HFFc6 (cell line): ENCODE measurements around the gene SENP2. TPM values are rescaled to one million over a fixed set of nuclear protein-coding genes. Genes with fewer than 3 reads are reported as not detected.
A peak's percentile ranks its signal among the peaks of the same experiment; 100 is the strongest.

ENCODE experiments used
- DNase-seq: peaks from one replicate; pipeline ENCODE4 v3.0.0-alpha.2; 2018
- H3K27ac Mint-ChIP-seq: 2 replicates; pipeline ENCODE4 v1.8.0; 2020; ENCODE audit warnings: mild to moderate bottlenecking, mixed read lengths
- H3K27me3 Mint-ChIP-seq: 2 replicates; pipeline ENCODE4 v1.8.0; 2021; ENCODE audit warnings: mild to moderate bottlenecking, moderate library complexity, mixed read lengths; ENCODE audit not compliant: insufficient read depth
- H3K36me3 Mint-ChIP-seq: 2 replicates; pipeline ENCODE4 v1.8.0; 2021; ENCODE audit warnings: low read depth, mixed read lengths
- H3K4me1 Mint-ChIP-seq: 2 replicates; pipeline ENCODE4 v1.8.0; 2020; ENCODE audit warnings: low read depth, mixed read lengths
- H3K4me3 Mint-ChIP-seq: 2 replicates; pipeline ENCODE4 v1.8.0; 2020; ENCODE audit warnings: mild to moderate bottlenecking, moderate library complexity, mixed read lengths
- H3K9me3 Mint-ChIP-seq: 2 replicates; pipeline ENCODE4 v1.8.0; 2020; ENCODE audit warnings: mild to moderate bottlenecking, mixed read lengths
- CTCF ChIP-seq: fragments of 200-600 bp; sonication (generic); IDR thresholded peaks from 2 replicates; pipeline ENCODE4 v1.5.0; 2021; ENCODE audit warnings: antibody characterized with exemption, mild to moderate bottlenecking
- total RNA-seq, 6 experiments: library from RNA; stranded (reverse); fragmentation: NEBNext Ultra II Directional; extraction: Animal tissue kit (Norgen Biotek cat#: 25700); gene quantifications; 2 replicates in 1 of 6; 3 replicates in 5 of 6; pipeline ENCODE4 v1.2.3, GENCODE V29; 2021

Gene SENP2
- total RNA-seq, 6 experiments from 2014 or later = 38.6 to 47.0 (median 42.7) TPM

GRCh38 chr3:185667574-185667973 lies 81.5 kb downstream of the SENP2 start:
- Mint-ChIP-seq H3K27ac (no peak overlapping the region), H3K4me3 (no peak overlapping the region), H3K4me1 (no peaks in the 10 kb centered on the region), H3K9me3 (no peaks in the 10 kb centered on the region), H3K36me3 (peaks cover 23% of the 10 kb centered on the region), H3K27me3 (peaks cover 2% of the 10 kb centered on the region; the same call in 1 of the 2 replicates)
- TF ChIP-seq CTCF = no peak
- no peak for DNase-seq

GRCh38 chr3:185677146-185677829 lies 91.2 kb downstream of the SENP2 start:
- Mint-ChIP-seq H3K27me3 (no peaks in the 10 kb centered on the region), H3K9me3 (no peaks in the 10 kb centered on the region), H3K4me3 (no peak overlapping the region), H3K36me3 (peaks cover 57% of the 10 kb centered on the region), H3K27ac (peak overlapping the region; percentile 49), H3K4me1 (peaks cover 33% of the 10 kb centered on the region)
- peak; percentile 88 for TF ChIP-seq CTCF
- DNase-seq = peak; percentile 74

GRCh38 chr3:185678027-185678426 lies 91.9 kb downstream of the SENP2 start:
- Mint-ChIP-seq H3K36me3 (peaks cover 60% of the 10 kb centered on the region), H3K4me3 (no peak overlapping the region), H3K27ac (peak overlapping the region; percentile 49; the same call in 1 of the 2 replicates), H3K9me3 (no peaks in the 10 kb centered on the region), H3K4me1 (peaks cover 37% of the 10 kb centered on the region), H3K27me3 (no peaks in the 10 kb centered on the region)
- no peak for TF ChIP-seq CTCF
- DNase-seq = no peak

- H3K27me3 Mint-ChIP-seq = no peaks in the 10 kb centered on the region
- peak overlapping the region; percentile 10; the same call in 1 of the 2 replicates for H3K27ac Mint-ChIP-seq
- H3K36me3 Mint-ChIP-seq = peaks cover 64% of the 10 kb centered on the region
- H3K4me1 Mint-ChIP-seq = peaks cover 43% of the 10 kb centered on the region
- H3K9me3 Mint-ChIP-seq = no peaks in the 10 kb centered on the region
- no peak for DNase-seq
- no peak overlapping the region for H3K4me3 Mint-ChIP-seq
- no peak for TF ChIP-seq CTCF
Measured at GRCh38 chr3:185680231-185680630, 94.1 kb downstream of the SENP2 start.

Other genes with a start within 250 kb of the SENP2 start
- gene MAP3K13, start 223.2 kb upstream of the SENP2 start, total RNA-seq = 10 to 100 TPM; 20.9 to 28.4 (median 25.1) TPM
- gene TMEM41A, start 87.3 kb upstream of the SENP2 start, total RNA-seq = 10 to 100 TPM; 13.2 to 16.7 (median 15.1) TPM
- 1 to 10 TPM in 1 of 6 experiments, under 1 TPM in 5; 0.10 to 1.6 (median 0.26) TPM for gene LIPH, start 33.7 kb upstream of the SENP2 start, total RNA-seq
- gene IGF2BP2, start 238.7 kb downstream of the SENP2 start, total RNA-seq = 100 to 1,000 TPM in 3 of 6 experiments, 10 to 100 TPM in 3; 97.2 to 111 (median 100.0) TPM